ENCODE measurements around the gene EMX1.

Gene EMX1

DNA sequence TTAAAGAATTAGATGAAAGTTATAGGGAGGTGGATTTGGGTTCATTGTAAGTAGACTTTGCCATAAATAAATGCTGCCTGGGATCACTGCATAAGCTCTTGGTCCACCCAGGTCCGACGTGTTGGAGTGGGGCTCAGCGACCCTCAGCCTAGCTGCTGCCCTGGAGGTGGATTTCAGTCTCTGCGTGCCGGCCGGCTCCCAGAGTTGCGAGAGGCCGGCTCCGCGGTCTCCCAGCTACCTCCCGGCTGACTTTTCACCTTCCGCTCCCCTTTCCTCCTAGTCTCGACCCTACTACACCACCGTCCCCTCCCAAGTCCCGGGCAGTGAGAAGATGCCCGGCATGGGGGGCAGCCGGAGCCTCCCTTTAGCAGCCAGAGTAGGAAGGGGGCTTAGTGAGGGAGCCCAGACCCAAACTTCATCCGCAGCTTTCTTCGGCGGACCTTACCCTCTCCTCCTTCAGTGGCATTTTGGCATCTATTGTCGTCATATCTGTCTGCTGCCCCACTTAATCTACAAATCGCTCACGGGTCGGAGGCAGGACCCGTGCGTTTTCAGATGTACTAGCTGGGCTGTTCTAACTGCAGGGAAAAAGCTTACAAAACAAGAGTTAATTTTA, 8.1 kb downstream of the EMX1 start:
- peaks cover 5% of the 10 kb centered on the region; the same call in 1 of the 2 replicates for H3K4me1 ChIP-seq (ENCODE audit: control insufficient read depth, insufficient read depth, low read length)
- no peaks in the 10 kb centered on the region for H3K36me3 ChIP-seq (ENCODE audit: control insufficient read depth, insufficient read depth, low read length)
- no peak overlapping the region for H3K27ac ChIP-seq (ENCODE audit: low read length)
- no peak for DNase-seq (ENCODE audit: low read depth, low spot score)
- no CpG with 5 or more reads among the region's 26 CpGs for WGBS (ENCODE audit: insufficient coverage, insufficient read length)
- H3K4me3 ChIP-seq (ENCODE audit: low read length): no peak overlapping the region
- H3K9me3 ChIP-seq (ENCODE audit: control insufficient read depth, insufficient read depth, low read length): no peaks in the 10 kb centered on the region
- peaks cover 79% of the 10 kb centered on the region for H3K27me3 ChIP-seq (ENCODE audit: control insufficient read depth, insufficient read depth, low read length)

DNA sequence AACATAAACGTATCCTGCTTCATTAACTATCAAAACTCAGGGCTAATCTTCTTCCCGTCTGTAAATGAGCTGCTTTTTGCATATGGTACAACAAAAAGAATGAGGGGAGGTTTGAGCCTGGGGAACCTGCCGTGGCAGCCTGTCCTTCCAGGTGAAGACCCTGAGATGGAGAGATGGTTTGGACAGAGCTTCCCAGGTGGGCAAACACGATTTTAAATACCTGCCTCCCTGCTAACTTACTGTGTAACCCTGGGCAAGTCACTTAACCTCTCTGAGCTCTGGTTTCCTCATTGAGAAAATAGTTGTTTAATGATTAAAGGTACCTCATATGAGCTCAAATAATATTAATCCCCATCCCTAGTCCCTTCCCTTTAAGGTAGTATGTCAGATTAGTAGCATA, 9.0 kb downstream of the EMX1 start:
- no peaks in the 10 kb centered on the region; the same call in 1 of the 2 replicates for H3K36me3 ChIP-seq (ENCODE audit: control insufficient read depth, insufficient read depth, low read length)
- no CpG with 5 or more reads among the region's 4 CpGs for WGBS (ENCODE audit: insufficient coverage, insufficient read length)
- H3K9me3 ChIP-seq (ENCODE audit: control insufficient read depth, insufficient read depth, low read length): no peaks in the 10 kb centered on the region
- H3K27ac ChIP-seq (ENCODE audit: low read length): no peak overlapping the region
- H3K27me3 ChIP-seq (ENCODE audit: control insufficient read depth, insufficient read depth, low read length): peaks cover 70% of the 10 kb centered on the region
- peaks cover 5% of the 10 kb centered on the region; the same call in 1 of the 2 replicates for H3K4me1 ChIP-seq (ENCODE audit: control insufficient read depth, insufficient read depth, low read length)
- DNase-seq (ENCODE audit: low read depth, low spot score): no peak
- no peak overlapping the region for H3K4me3 ChIP-seq (ENCODE audit: low read length)

DNA sequence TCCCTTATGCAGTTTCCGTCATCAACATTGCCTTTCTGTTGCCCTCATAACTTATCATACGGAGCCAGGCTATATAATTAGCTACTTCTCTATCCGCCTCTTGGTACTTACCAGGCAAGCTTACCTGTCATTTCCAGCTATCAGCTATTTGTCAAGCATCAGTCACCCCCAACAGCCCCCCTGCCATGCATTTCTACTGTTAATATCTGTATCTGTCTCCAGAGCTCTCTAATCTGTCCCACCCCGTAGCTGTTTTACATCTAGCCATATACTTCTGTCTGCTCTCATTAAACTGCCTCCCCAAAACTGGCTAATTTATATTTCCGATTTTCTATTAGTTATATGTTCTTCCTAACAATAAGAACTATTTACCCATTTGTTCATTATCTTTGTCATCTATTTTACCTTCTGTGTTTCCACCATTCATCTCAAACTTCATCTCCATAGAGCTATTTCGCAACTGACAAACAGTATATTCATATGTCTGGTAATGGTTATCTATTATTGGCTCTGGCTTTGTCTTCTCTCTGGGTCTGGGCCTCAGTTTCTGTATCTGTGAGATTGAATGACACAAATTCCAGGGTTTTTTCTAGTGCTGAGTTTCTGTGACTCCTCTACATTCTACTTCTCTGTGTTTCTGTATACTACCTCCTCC, 9.6 kb downstream of the EMX1 start:
- Histone ChIP-seq H3K4me1 (ENCODE audit: control insufficient read depth, insufficient read depth, low read length) (peaks cover 5% of the 10 kb centered on the region; the same call in 1 of the 2 replicates), H3K4me3 (ENCODE audit: low read length) (no peak overlapping the region), H3K36me3 (ENCODE audit: control insufficient read depth, insufficient read depth, low read length) (no peaks in the 10 kb centered on the region; the same call in 1 of the 2 replicates), H3K9me3 (ENCODE audit: control insufficient read depth, insufficient read depth, low read length) (no peaks in the 10 kb centered on the region), H3K27ac (ENCODE audit: low read length) (no peak overlapping the region), H3K27me3 (ENCODE audit: control insufficient read depth, insufficient read depth, low read length) (peaks cover 65% of the 10 kb centered on the region)
- no peak for DNase-seq (ENCODE audit: low read depth, low spot score)
- WGBS (ENCODE audit: insufficient coverage, insufficient read length): no CpG with 5 or more reads among the region's 6 CpGs

DNA sequence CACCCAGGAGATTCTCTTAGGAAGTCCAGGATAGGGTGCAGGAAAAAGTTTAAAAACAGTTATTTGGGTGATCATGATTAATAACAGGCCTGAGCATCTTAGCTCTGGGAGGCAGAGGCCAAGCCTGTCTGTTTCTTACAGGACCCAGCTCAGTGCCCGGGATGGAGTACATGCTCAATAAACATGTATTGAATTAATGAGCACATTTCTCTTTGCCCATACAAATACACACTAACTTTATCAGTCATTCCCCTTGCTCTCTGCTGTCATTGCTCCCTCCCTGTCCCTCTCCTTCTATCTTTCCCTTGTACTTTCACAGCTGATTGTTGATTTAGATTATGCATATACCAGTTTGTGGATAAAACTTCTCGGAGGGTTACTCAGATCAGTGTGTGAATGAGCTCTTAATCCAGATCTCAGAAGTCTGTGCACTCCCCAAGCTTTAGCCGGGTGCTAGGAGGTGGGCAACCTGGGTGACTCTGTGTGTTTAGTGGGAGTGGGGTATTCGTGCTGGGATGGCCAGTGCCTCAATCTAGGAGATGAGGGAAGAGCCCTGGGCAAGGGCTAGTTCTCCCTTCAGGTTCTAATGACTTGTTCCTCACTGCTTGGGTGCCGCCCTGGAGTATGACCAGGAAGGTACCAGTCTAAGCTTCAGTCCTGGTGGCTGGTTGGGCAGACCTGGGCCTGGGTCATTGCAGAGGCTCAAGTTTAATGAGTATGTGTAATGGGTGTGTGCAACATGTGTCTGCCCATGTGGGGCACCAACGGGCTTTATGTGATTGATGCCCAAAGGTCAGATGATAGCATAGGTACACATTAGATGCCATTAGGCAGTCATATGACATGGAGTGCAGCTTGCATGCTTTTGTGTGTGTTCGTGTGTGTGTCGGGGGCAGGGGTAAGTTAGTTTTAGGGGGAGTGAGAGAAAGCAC, 10.6 kb downstream of the EMX1 start:
- Histone ChIP-seq H3K9me3 (ENCODE audit: control insufficient read depth, insufficient read depth, low read length) (no peaks in the 10 kb centered on the region), H3K36me3 (ENCODE audit: control insufficient read depth, insufficient read depth, low read length) (no peaks in the 10 kb centered on the region; the same call in 1 of the 2 replicates), H3K4me1 (ENCODE audit: control insufficient read depth, insufficient read depth, low read length) (peaks cover 5% of the 10 kb centered on the region; the same call in 1 of the 2 replicates), H3K27ac (ENCODE audit: low read length) (no peak overlapping the region), H3K4me3 (ENCODE audit: low read length) (no peak overlapping the region), H3K27me3 (ENCODE audit: control insufficient read depth, insufficient read depth, low read length) (peaks cover 55% of the 10 kb centered on the region)
- DNase-seq (ENCODE audit: low read depth, low spot score): no peak
- WGBS (ENCODE audit: insufficient coverage, insufficient read length): no CpG with 5 or more reads among the region's 8 CpGs

DNA sequence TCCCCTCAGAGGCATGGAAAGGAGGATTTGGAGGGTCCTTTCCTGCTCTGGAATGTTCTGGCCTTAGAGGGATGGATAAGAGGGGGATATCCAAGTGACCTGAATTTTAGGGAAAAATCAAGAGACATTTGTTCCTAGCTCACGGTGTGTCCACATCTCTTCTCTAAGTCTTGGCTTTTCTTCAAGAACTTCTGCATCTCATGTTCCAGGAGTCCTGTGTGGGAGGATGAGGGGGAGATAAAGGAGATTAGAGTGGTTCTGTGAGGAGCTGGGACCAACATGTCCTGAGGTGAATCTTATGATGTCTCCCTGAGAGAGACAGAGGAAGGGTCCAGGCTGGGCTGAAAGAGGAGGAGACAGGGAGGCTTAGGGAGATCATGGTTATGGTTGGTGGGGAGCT, 11.7 kb downstream of the EMX1 start:
- Histone ChIP-seq H3K9me3 (ENCODE audit: control insufficient read depth, insufficient read depth, low read length) (no peaks in the 10 kb centered on the region), H3K4me3 (ENCODE audit: low read length) (no peak overlapping the region), H3K36me3 (ENCODE audit: control insufficient read depth, insufficient read depth, low read length) (no peaks in the 10 kb centered on the region; the same call in 1 of the 2 replicates), H3K4me1 (ENCODE audit: control insufficient read depth, insufficient read depth, low read length) (peaks cover 5% of the 10 kb centered on the region; the same call in 1 of the 2 replicates), H3K27me3 (ENCODE audit: control insufficient read depth, insufficient read depth, low read length) (peaks cover 44% of the 10 kb centered on the region), H3K27ac (ENCODE audit: low read length) (no peak overlapping the region)
- WGBS (ENCODE audit: insufficient coverage, insufficient read length): no CpG with 5 or more reads among the region's 1 CpG
- DNase-seq (ENCODE audit: low read depth, low spot score): no peak

DNA sequence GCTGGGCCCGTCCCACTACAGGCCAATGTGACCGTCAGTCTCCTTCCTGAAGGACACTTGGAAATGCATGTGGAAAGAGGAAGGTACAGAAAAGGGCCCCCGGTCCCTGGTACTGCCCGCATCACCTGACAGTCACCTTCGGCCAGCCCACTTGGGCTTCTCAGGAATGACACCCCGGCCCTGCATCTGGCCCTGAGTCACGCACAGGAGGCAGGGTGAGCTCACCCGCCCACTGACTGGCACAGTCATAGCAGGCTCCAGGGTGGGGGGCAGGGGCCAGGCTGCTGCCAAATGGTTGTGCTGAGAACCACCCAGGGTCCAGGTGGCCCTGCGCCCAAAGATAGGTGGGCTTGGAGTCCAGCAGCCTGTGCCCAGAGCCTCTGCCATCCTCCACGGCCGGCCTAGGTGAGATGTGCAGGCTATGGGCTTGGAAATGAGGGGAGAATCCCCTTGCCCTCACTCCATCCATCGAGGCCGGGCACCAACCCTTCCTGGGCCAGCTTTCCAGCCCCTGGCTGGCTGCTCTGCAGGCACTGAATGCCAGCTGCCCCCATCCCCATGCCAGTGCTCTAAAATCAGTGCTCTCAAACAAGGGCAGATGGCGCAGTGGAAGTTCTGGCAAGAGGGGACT, 14.1 kb downstream of the EMX1 start:
- Histone ChIP-seq H3K27me3 (ENCODE audit: control insufficient read depth, insufficient read depth, low read length) (peaks cover 26% of the 10 kb centered on the region; the same call in 1 of the 2 replicates), H3K9me3 (ENCODE audit: control insufficient read depth, insufficient read depth, low read length) (no peaks in the 10 kb centered on the region), H3K4me3 (ENCODE audit: low read length) (no peak overlapping the region), H3K36me3 (ENCODE audit: control insufficient read depth, insufficient read depth, low read length) (no peaks in the 10 kb centered on the region; the same call in 1 of the 2 replicates), H3K4me1 (ENCODE audit: control insufficient read depth, insufficient read depth, low read length) (no peaks in the 10 kb centered on the region), H3K27ac (ENCODE audit: low read length) (no peak overlapping the region)
- DNase-seq (ENCODE audit: low read depth, low spot score): no peak
- WGBS (ENCODE audit: insufficient coverage, insufficient read length): no CpG with 5 or more reads among the region's 14 CpGs

DNA sequence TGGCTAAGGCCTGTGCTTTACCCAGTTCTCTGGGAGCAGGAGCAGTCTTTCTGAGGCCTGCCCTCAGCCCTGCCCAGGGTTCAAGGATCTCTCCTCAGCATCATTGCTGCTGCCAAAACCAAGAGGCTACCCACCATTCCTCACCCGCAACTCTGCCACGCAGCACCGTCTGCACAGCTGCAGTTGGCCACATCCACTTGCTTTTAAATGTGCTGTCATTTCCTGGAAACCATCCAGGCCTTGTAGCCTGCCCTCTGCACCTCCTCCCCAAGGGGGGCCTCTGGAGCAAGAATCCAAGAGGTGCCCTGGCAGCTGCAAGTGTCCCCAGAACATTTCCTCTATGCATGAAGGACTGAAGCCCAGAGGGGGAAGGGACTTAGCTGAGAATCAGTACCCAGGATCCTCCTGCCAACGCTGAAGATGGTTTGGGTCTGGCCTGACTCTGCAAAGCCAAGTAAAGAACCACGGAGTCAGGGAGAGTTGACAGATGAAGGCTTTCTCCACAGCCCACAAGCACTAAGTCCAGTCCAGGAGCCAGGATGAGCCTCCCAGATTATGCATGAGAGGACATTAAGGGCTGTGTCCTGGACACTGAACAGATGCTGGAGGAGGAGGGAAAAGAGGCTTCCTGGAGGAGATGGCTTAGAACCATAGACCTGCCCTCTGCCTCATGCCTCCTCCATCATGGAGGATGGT, 14.9 kb downstream of the EMX1 start:
- Histone ChIP-seq H3K9me3 (ENCODE audit: control insufficient read depth, insufficient read depth, low read length) (no peaks in the 10 kb centered on the region), H3K4me1 (ENCODE audit: control insufficient read depth, insufficient read depth, low read length) (peaks cover 3% of the 10 kb centered on the region; the same call in 1 of the 2 replicates), H3K36me3 (ENCODE audit: control insufficient read depth, insufficient read depth, low read length) (no peaks in the 10 kb centered on the region; the same call in 1 of the 2 replicates), H3K27ac (ENCODE audit: low read length) (no peak overlapping the region), H3K27me3 (ENCODE audit: control insufficient read depth, insufficient read depth, low read length) (peaks cover 20% of the 10 kb centered on the region; the same call in 1 of the 2 replicates), H3K4me3 (ENCODE audit: low read length) (no peak overlapping the region)
- DNase-seq (ENCODE audit: low read depth, low spot score): no peak
- no CpG with 5 or more reads among the region's 5 CpGs for WGBS (ENCODE audit: insufficient coverage, insufficient read length)

DNA sequence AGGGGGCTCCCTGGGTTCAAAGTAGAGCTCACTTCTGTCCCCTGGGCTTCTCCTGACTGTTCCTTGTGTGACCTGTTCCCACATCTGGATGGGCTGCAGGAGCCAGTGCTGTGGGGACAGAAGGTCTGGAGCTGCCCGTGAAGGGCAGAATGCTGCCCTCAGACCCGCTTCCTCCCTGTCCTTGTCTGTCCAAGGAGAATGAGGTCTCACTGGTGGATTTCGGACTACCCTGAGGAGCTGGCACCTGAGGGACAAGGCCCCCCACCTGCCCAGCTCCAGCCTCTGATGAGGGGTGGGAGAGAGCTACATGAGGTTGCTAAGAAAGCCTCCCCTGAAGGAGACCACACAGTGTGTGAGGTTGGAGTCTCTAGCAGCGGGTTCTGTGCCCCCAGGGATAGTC, 15.5 kb downstream of the EMX1 start:
- Histone ChIP-seq H3K27me3 (ENCODE audit: control insufficient read depth, insufficient read depth, low read length) (peaks cover 15% of the 10 kb centered on the region; the same call in 1 of the 2 replicates), H3K4me1 (ENCODE audit: control insufficient read depth, insufficient read depth, low read length) (peaks cover 5% of the 10 kb centered on the region; the same call in 1 of the 2 replicates), H3K9me3 (ENCODE audit: control insufficient read depth, insufficient read depth, low read length) (no peaks in the 10 kb centered on the region), H3K4me3 (ENCODE audit: low read length) (no peak overlapping the region), H3K36me3 (ENCODE audit: control insufficient read depth, insufficient read depth, low read length) (no peaks in the 10 kb centered on the region; the same call in 1 of the 2 replicates), H3K27ac (ENCODE audit: low read length) (no peak overlapping the region)
- no peak for DNase-seq (ENCODE audit: low read depth, low spot score)
- WGBS (ENCODE audit: insufficient coverage, insufficient read length): no CpG with 5 or more reads among the region's 4 CpGs

DNA sequence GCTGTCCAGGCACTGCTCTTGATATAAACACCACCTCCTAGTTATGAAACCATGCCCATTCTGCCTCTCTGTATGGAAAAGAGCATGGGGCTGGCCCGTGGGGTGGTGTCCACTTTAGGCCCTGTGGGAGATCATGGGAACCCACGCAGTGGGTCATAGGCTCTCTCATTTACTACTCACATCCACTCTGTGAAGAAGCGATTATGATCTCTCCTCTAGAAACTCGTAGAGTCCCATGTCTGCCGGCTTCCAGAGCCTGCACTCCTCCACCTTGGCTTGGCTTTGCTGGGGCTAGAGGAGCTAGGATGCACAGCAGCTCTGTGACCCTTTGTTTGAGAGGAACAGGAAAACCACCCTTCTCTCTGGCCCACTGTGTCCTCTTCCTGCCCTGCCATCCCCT, 15.9 kb downstream of the EMX1 start:
- Histone ChIP-seq H3K9me3 (ENCODE audit: control insufficient read depth, insufficient read depth, low read length) (no peaks in the 10 kb centered on the region), H3K27ac (ENCODE audit: low read length) (no peak overlapping the region), H3K27me3 (ENCODE audit: control insufficient read depth, insufficient read depth, low read length) (peaks cover 11% of the 10 kb centered on the region; the same call in 1 of the 2 replicates), H3K4me1 (ENCODE audit: control insufficient read depth, insufficient read depth, low read length) (peaks cover 5% of the 10 kb centered on the region; the same call in 1 of the 2 replicates), H3K4me3 (ENCODE audit: low read length) (no peak overlapping the region), H3K36me3 (ENCODE audit: control insufficient read depth, insufficient read depth, low read length) (no peaks in the 10 kb centered on the region; the same call in 1 of the 2 replicates)
- DNase-seq (ENCODE audit: low read depth, low spot score): no peak
- WGBS (ENCODE audit: insufficient coverage, insufficient read length): no CpG with 5 or more reads among the region's 5 CpGs
